Measurements from ENCODE around the gene RBP5.

The RBP5 gene

DNA sequence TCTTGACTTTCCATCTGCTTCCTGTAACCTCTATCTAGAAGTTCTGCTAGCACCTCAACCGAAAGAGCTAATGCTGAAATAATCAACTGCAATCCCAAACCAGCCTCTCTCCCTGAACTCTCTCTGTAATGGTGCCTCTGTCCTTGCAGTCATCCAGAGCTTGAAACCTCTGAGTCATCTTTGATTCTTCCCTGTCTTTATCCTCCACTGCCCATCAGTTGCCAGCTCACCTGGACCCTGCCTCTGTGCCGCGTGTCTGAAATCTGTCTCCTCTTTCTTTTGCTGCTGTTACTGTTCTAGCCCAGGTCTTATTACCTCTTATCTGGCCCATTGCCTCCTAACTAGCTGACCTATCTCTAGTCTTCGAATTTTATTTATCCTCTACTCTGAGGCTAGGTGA, 17.0 kb upstream of the RBP5 start:
- DNase-seq (ENCODE audit: low read depth): no peak

DNA sequence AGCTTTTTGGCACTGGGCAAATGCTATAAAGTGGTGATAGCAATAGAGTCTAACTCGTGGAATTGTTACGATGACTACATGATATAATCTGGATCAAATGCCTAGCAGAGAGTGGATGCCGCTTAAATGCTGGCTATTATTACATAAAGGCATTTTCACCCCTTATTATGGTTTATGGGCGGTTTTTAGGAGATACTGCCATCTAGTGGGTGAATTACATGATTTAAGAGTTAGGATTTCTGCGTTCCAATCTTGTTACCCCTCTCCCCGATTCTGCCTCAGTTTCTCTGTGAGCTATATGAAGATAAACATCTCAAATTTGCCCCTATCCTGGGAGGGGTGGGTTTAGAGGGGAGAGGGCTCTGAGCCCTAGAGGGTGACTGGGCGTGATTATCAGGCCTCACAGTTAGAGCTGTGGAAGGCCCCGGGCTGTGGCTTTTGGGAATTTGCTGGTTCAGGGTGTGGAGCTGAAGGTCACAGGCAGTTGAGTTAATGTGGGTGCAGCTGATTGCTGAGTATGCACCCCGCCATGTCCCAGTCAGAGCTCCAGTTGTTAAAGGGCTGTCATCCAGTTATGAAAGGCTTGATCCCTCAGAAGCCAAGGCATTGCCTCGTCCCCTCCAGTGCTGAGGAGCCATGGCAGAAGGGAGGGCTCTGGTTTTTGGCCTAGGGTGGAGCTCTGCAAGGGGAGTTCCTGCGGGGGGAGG, 15.9 kb upstream of the RBP5 start:
- DNase-seq (ENCODE audit: low read depth): no peak

GRCh38 chr12:7143564-7143963, 14.9 kb upstream of the RBP5 start:
- no peak for DNase-seq (ENCODE audit: low read depth)

GRCh38 chr12:7142809-7143465, 14.2 kb upstream of the RBP5 start:
- no peak for DNase-seq (ENCODE audit: low read depth)

GRCh38 chr12:7142056-7142644, 13.5 kb upstream of the RBP5 start:
- no peak for DNase-seq (ENCODE audit: low read depth)

DNA sequence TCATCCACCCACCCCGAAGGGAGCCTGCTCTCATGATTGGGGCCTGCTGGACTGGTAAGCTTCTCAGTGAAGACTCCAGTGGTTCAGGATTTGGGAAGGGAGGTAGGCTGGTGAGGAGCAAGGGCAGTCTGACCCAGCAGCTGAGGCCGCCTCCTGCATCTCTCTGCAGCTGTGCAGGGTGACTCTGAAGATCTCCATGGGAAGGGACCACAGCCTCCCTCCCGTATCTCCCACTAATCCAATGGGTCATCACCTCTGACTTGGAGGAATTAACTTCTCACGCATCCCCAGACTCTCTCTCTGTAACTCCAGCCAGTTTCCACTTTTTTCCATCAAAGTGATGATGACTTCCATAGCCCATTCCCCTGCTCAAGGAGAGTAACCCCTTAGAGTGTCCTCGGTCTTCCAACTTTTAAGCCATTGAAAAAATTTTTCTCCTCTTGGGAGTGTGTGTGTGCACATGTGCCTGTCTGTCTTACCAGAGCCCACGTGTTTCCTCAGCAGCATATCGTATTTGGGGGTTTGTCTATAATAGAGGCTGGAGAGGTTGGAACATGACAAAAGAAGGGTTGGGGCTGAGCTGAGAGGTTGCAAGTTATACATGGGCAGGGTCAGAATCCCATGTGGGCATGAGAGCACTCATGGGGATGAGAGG, 12.8 kb upstream of the RBP5 start:
- DNase-seq (ENCODE audit: low read depth): no peak

GRCh38 chr12:7139200-7139599, 10.5 kb upstream of the RBP5 start:
- no peak for DNase-seq (ENCODE audit: low read depth)

DNA sequence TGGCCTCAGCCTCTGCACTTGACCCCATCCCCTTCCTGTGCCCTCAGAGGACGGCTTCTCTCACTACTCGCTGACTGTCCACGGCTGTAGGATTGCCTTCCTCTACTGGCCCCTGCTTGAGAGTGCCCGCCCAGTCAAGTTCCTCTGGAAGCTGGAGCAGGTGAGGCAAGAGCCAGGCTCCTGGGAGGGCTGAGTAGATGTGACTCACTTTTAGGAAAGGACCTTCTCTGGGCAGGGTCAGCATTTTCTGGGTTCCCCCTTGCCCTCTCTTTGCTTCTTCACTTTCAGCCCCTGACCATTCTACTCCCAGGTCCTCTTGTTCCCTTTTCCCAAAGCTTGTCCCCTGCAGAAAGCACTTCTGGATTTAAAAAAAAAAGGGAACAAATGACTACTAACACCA, 9.2 kb upstream of the RBP5 start:
- no peak for DNase-seq (ENCODE audit: low read depth)

DNA sequence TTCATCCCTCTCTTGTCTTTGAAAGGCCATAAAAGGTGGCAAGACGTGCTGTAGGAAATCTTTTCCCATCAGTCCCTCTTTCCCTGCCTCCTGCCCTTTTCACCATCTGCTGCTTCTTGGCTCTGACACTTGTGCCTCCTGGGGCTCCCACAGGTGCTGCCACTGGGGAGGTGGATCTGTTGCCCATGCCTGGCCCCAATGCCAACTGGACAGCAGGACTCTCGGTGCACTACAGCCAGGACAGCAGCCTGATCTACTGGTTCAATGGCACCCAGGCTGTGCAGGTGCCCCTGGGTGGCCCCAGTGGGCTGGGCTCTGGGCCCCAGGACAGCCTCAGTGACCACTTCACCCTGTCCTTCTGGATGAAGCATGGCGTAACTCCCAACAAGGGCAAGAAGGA, 8.0 kb upstream of the RBP5 start:
- DNase-seq (ENCODE audit: low read depth): no peak

DNA sequence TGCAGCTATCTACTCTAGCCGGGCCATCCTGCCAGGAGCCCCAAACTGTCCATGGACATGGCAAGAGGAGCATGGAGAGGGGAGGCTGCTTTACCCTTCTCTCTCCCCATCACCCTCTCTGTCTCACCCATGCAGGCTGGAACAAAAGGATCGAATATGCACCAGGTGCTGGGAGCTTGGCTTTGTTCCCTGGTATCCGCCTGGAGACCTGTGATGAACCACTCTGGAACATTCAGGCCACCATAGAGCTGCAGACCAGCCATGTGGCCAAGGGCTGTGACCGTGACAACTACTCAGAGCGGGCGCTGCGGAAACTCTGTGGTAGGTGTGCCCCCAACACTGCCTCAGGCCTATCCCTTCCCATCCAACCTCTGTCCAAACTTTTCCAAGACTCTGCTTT, 7.4 kb upstream of the RBP5 start:
- DNase-seq (ENCODE audit: low read depth): no peak

- DNase-seq (ENCODE audit: low read depth): no peak
Measured at GRCh38 chr12:7134396-7135166, 5.9 kb upstream of the RBP5 start.

- no peak for DNase-seq (ENCODE audit: low read depth)
Measured at GRCh38 chr12:7131502-7131866, 2.8 kb upstream of the RBP5 start.

- no peak for DNase-seq (ENCODE audit: low read depth)
Measured at GRCh38 chr12:7130701-7131501, 2.2 kb upstream of the RBP5 start.

DNA sequence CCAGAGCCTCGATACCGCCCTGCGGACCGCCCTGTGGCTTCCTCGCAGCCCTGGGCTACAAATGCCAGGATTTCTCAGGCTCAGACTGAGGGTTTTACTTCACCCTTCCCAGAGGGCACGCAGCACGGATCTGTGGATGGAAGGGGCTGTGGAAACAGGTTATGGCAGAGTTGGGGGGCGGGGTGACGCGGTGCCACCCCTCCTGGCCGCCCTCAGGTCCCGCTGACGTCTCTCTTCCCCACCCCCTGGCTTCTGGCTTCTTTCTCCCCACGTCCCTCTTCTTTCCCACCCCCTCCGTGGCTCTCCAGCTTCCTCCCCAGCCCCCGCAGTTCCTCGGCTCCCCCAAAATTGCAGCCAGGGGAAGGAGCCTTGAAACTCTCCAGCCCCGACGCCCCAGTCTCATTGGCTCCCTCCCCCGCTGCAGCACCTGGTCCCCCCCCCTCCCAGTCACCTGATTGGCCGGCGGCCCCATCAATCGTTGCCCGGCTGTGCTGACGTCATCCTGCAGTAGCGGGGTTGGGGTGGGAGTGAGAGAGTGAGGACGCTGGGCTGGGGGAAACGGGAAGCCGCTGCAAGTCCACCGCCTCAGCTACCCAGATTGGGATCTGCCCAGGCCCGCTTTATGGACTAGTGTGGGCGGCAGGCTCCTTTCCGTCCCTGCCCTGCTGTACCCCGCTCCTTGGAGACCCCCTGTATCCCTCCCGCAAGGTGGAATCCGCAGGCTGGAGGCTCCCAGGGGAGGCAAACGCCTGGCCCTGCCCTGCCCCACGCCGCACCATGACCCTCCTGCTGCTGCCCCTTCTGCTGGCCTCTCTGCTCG, 1.4 kb upstream of the RBP5 start, which contains the start of gene CLSTN3:
TSS of gene CLSTN3 (plus strand) at position 500 of the 820 bp plus-strand sequence. CDS start at position 778, 278 bp downstream.
- peak; percentile 68 for DNase-seq (ENCODE audit: low read depth)

- DNase-seq (ENCODE audit: low read depth): no peak
Measured at GRCh38 chr12:7129287-7129871, 690 bp upstream of the RBP5 start.

GRCh38 chr12:7127916-7128626, 618 bp downstream of the RBP5 start:
- no peak for DNase-seq (ENCODE audit: low read depth)

DNA sequence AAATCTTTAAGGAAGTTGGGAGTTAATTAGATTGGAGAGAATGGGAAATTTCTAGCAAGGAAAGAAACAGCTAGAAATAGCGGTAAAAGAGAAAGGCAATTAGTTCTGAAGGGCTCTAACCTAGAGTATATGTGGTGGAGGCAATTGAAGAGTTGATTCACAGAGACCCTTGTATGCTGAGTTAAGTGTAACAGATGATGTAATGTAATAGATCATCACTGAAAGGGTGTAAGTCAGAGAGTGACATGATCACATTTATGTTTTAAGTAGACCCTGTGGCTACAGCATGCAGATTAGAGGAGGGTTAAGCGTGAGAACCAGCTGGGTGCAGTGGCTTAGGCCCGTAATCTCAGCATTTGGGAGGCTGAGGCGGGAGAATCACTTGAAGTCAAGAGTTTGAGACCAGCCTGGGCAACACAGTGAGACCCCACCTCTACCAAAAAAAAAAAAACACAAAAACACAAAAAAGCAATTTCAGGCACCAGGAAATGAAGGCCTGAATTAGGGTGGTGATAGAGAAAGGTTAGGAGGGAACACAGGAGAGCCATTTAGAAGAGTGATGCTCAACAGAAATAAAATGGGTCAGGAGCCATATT, 3.0 kb downstream of the RBP5 start:
- no peak for DNase-seq (ENCODE audit: low read depth)

GRCh38 chr12:7123806-7124522, 4.7 kb downstream of the RBP5 start:
- no peak for DNase-seq (ENCODE audit: low read depth)
